Measurements from ENCODE around the gene ATXN7L3.

DNA sequence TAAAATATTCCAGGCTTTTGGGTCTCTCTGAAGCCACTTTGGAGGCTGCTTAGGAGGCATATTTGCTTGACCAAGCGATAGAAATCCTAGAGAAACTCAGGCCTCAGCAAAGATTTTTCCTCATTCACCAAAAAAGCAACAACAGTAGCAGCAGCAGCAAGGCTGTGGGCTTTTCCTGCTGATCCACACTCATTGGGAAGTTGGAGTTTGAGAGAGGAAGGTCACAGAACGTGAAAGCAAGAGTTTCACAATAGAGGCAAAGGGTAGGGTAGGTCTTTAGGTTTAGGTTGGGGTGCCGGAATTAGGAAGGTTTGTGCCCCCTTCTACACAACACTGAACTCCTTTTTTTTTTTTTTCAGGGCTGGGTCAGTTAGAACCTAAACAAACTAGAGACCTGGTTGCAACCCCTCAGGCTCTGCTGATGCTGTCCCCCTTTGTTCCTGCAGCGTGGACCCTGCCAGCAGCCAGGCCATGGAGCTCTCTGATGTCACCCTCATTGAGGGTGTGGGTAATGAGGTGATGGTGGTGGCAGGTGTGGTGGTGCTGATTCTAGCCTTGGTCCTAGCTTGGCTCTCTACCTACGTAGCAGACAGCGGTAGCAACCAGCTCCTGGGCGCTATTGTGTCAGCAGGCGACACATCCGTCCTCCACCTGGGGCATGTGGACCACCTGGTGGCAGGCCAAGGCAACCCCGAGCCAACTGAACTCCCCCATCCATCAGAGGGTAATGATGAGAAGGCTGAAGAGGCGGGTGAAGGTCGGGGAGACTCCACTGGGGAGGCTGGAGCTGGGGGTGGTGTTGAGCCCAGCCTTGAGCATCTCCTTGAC lies 10.9 kb downstream of the ATXN7L3 start:
- TF ChIP-seq POLR2A (IDR thresholded peaks at IDR 0.05; ENCODE audit: low read length) (no peak), GATA1 (IDR thresholded peaks at IDR 0.05; ENCODE audit: low read depth, low read length) (no peak)

All from erythroblast (primary cell).